HepG2 (cell line): ENCODE measurements around the gene IGFLR1. TPM values are rescaled to one million over a fixed set of nuclear protein-coding genes. Genes with fewer than 3 reads are reported as not detected.
A peak's percentile ranks its signal among the peaks of the same experiment; 100 is the strongest.

Experiments used
- CBX5 ChIP-seq: sonication (generic); formaldehyde crosslinking; IDR thresholded peaks from 2 replicates; pipeline ENCODE4 v1.4.0; 2020; ENCODE audit warnings: missing genetic modification reagents, borderline replicate concordance
- CCAR2 ChIP-seq: fragments of 200-400 bp; formaldehyde crosslinking; optimal IDR thresholded peaks from 2 replicates; pipeline ENCODE3; 2018; ENCODE audit warnings: low read depth, mild to moderate bottlenecking, low read length, moderate library complexity
- CERS6 ChIP-seq: sonication (generic); formaldehyde crosslinking; IDR thresholded peaks from 2 replicates; pipeline ENCODE4 v1.5.0; 2020; ENCODE audit warnings: missing genetic modification reagents
- FOSL1 ChIP-seq: sonication (generic); formaldehyde crosslinking; IDR thresholded peaks from 2 replicates; pipeline ENCODE4 v1.9.0; 2021; ENCODE audit warnings: missing genetic modification reagents, borderline replicate concordance
- HNRNPH1 ChIP-seq: fragments of 200-400 bp; formaldehyde crosslinking; optimal IDR thresholded peaks from 2 replicates; pipeline ENCODE3; 2017; ENCODE audit warnings: mild to moderate bottlenecking, low read depth, low read length
- HOXA5 ChIP-seq: sonication (generic); formaldehyde crosslinking; IDR thresholded peaks from 2 replicates; pipeline ENCODE4 v1.4.0; 2020; ENCODE audit warnings: missing genetic modification reagents
- HOXD1 ChIP-seq: sonication (generic); formaldehyde crosslinking; IDR thresholded peaks from 2 replicates; pipeline ENCODE4 v1.5.0; 2020; ENCODE audit warnings: missing genetic modification reagents
- ISX ChIP-seq: sonication (generic); formaldehyde crosslinking; conservative IDR thresholded peaks from 2 replicates; pipeline ENCODE4 v1.5.0; 2020; ENCODE audit warnings: missing genetic modification reagents
- KDM5A ChIP-seq: fragments of 200-600 bp; sonication (generic); IDR thresholded peaks from 2 replicates; pipeline ENCODE4 v1.7.0; 2018; ENCODE audit warnings: antibody characterized with exemption, mild to moderate bottlenecking, low read length, borderline replicate concordance
- NBN ChIP-seq: fragments of 450-650 bp; conservative IDR thresholded peaks from 2 replicates; pipeline ENCODE4 v1.6.1; 2017
- NR1H2 ChIP-seq: sonication (generic); formaldehyde crosslinking; IDR thresholded peaks from 2 replicates; pipeline ENCODE4 v1.8.1; 2022; ENCODE audit warnings: low read depth, missing genetic modification reagents, borderline replicate concordance
- PCBP1 ChIP-seq: fragments of 200-400 bp; formaldehyde crosslinking; IDR thresholded peaks from 2 replicates; pipeline ENCODE4 v1.6.1; 2017; ENCODE audit warnings: mild to moderate bottlenecking, low read depth, low read length, borderline replicate concordance
- POLR2G ChIP-seq: fragments of 200-400 bp; formaldehyde crosslinking; IDR thresholded peaks from 2 replicates; pipeline ENCODE4 v1.6.1; 2018; ENCODE audit warnings: mild to moderate bottlenecking, low read depth, low read length, moderate library complexity
- SUZ12 ChIP-seq: fragments of 150-350 bp; IDR thresholded peaks from 2 replicates; pipeline ENCODE4 v1.6.1; 2014; ENCODE audit warnings: low read depth, low read length
- TOPORS ChIP-seq: sonication (generic); formaldehyde crosslinking; IDR thresholded peaks from 2 replicates; pipeline ENCODE4 v1.8.0; 2023; ENCODE audit warnings: mild to moderate bottlenecking, missing genetic modification reagents
- ZFP90 ChIP-seq: sonication (generic); formaldehyde crosslinking; IDR thresholded peaks from 2 replicates; pipeline ENCODE4 v1.8.0; 2022; ENCODE audit warnings: missing genetic modification reagents, mild to moderate bottlenecking, inconsistent platforms, borderline replicate concordance
- ZMYM2 ChIP-seq: sonication (generic); formaldehyde crosslinking; IDR thresholded peaks from 2 replicates; pipeline ENCODE4 v1.8.0; 2022; ENCODE audit warnings: mild to moderate bottlenecking, missing genetic modification reagents
- ZNF275 ChIP-seq: sonication (generic); formaldehyde crosslinking; IDR thresholded peaks from 2 replicates; pipeline ENCODE4 v1.8.0; 2022; ENCODE audit warnings: missing genetic modification reagents, mild to moderate bottlenecking, inconsistent platforms, borderline replicate concordance
- ZNF383 ChIP-seq: sonication (generic); formaldehyde crosslinking; IDR thresholded peaks from 2 replicates; pipeline ENCODE4 v1.4.0; 2020; ENCODE audit warnings: missing genetic modification reagents, mild to moderate bottlenecking, borderline replicate concordance
- ZNF431 ChIP-seq: sonication (generic); formaldehyde crosslinking; IDR thresholded peaks from 2 replicates; pipeline ENCODE4 v1.9.0; 2022; ENCODE audit warnings: missing genetic modification reagents, low read depth, mild to moderate bottlenecking, borderline replicate concordance
- ZNF446 ChIP-seq: sonication (generic); formaldehyde crosslinking; IDR thresholded peaks from 2 replicates; pipeline ENCODE4 v1.5.0; 2020; ENCODE audit warnings: mild to moderate bottlenecking, missing genetic modification reagents
- ZNF773 ChIP-seq: sonication (generic); formaldehyde crosslinking; IDR thresholded peaks from 2 replicates; pipeline ENCODE4 v1.4.0; 2020; ENCODE audit warnings: missing genetic modification reagents, borderline replicate concordance
- ZNF776 ChIP-seq: sonication (generic); formaldehyde crosslinking; IDR thresholded peaks from 2 replicates; pipeline ENCODE4 v1.4.0; 2020; ENCODE audit warnings: mild to moderate bottlenecking, missing genetic modification reagents
- polyA plus RNA-seq, 8 experiments: library from polyadenylated mRNA; depleted of rRNA in 3 of 8; stranded (reverse) in 7 of 8; unstranded in 1 of 8; fragments of >200 nt; fragmentation: Illumina TruSeq in 4 of 8; extraction: Trizol in 4 of 8; gene quantifications; 2 replicates each; pipeline versions ENCODE4 v1.2.1 to v1.2.3, GENCODE V29; 2011 to 2016; ENCODE audit warnings: low read depth in 4 of 8, missing spikeins in 1 of 8, mixed read lengths in 1 of 8; ENCODE audit not compliant: insufficient read depth in 1 of 8
- total RNA-seq, 5 experiments: library from RNA; depleted of rRNA; stranded (reverse); fragments of >200 nt; fragmentation: Illumina TruSeq; extraction: Trizol; gene quantifications; 2 replicates each; pipeline ENCODE4 v1.2.3, GENCODE V29; 2016; ENCODE audit warnings: low read depth in 1 of 5
- TF ChIP-seq, protein P1 (sequence below): sonication (generic); formaldehyde crosslinking; IDR thresholded peaks from 2 replicates; pipeline ENCODE4 v1.4.0; 2020; ENCODE audit warnings: missing genetic modification reagents, borderline replicate concordance
- TF ChIP-seq, protein P2 (sequence below): sonication (generic); formaldehyde crosslinking; IDR thresholded peaks from 2 replicates; pipeline ENCODE4 v1.5.0; 2020; ENCODE audit warnings: missing genetic modification reagents

The IGFLR1 gene
- total and polyA plus RNA-seq, 2 of the 13 experiments (the other 11 are each of a cell fraction or from before 2014, with no cell fraction given): 5.4 to 8.9 TPM

DNA sequence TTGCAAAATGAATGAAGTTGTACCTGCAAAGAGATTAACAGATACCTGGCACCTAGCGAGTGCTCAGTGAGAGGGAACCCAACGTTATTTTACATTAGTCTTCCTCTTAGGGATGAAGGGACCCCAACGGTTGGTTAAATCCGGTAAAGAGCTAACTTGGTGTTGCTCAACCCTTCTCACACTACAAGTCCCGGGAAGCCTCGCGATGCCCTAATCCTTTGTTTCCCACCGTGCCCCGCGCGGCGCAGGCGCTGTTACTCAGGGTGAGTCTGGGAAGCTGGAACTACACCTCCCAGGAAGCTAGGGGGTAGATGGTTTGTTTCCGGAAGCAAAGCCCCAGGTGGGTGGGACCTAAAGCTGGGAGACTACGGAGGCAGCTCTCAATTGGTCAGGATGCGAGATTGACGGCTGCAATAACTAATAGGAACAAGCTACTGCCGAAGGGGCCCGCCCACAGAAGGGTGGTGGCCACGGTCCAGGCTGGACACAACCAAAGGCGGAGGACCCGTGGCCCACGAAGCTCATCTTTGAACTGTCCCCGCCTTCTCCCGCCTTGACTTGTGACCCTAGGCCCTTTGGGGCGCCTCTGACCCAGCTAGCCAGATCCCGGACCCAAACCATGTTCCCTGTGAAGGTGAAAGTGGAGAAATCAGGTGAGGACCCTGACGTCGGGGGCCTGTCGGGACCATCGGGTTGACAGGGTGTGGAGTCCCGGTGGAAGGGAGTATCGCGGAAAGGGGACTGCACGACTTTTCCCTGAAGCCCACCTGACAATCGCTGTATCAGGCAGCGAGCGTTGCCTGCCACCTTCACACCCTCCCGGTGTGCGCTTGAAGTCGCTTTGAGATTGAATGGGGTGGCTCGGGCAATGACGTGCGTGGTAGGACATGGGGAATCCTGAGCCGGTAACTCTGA lies 6.1 kb upstream of the IGFLR1 start, which contains the start of gene LIN37 (continued):
- TF ChIP-seq CCAR2: no peak
- TF ChIP-seq ZNF446 (CRISPR knock-in tag): no peak
- no peak for TF ChIP-seq NBN
- TF ChIP-seq ZNF275 (CRISPR knock-in tag): 0 out of 2 replicates have a peak, but pooled peaks have one; percentile 42
- TF ChIP-seq TOPORS (CRISPR knock-in tag): no peak
- TF ChIP-seq, protein P1, sequence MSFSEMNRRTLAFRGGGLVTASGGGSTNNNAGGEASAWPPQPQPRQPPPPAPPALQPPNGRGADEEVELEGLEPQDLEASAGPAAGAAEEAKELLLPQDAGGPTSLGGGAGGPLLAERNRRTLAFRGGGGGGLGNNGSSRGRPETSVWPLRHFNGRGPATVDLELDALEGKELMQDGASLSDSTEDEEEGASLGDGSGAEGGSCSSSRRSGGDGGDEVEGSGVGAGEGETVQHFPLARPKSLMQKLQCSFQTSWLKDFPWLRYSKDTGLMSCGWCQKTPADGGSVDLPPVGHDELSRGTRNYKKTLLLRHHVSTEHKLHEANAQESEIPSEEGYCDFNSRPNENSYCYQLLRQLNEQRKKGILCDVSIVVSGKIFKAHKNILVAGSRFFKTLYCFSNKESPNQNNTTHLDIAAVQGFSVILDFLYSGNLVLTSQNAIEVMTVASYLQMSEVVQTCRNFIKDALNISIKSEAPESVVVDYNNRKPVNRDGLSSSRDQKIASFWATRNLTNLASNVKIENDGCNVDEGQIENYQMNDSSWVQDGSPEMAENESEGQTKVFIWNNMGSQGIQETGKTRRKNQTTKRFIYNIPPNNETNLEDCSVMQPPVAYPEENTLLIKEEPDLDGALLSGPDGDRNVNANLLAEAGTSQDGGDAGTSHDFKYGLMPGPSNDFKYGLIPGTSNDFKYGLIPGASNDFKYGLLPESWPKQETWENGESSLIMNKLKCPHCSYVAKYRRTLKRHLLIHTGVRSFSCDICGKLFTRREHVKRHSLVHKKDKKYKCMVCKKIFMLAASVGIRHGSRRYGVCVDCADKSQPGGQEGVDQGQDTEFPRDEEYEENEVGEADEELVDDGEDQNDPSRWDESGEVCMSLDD (CRISPR knock-in tag): no peak; the same call in 1 of the 2 replicates
- TF ChIP-seq HOXA5 (CRISPR knock-in tag): peak; percentile 56; the same call in 1 of the 2 replicates
- TF ChIP-seq SUZ12: peak; percentile 87
- TF ChIP-seq POLR2G: peak; percentile 84
- no peak for TF ChIP-seq ZFP90 (CRISPR knock-in tag)
- TF ChIP-seq CBX5 (CRISPR knock-in tag): no peak
- no peak for TF ChIP-seq PCBP1
- TF ChIP-seq NR1H2 (CRISPR knock-in tag): no peak
- peak; percentile 84; the same call in 1 of the 2 replicates for TF ChIP-seq KDM5A
- TF ChIP-seq ISX (CRISPR knock-in tag): no peak
- TF ChIP-seq, protein P2, sequence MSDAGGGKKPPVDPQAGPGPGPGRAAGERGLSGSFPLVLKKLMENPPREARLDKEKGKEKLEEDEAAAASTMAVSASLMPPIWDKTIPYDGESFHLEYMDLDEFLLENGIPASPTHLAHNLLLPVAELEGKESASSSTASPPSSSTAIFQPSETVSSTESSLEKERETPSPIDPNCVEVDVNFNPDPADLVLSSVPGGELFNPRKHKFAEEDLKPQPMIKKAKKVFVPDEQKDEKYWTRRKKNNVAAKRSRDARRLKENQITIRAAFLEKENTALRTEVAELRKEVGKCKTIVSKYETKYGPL: no peak
- no peak for TF ChIP-seq HOXD1 (CRISPR knock-in tag)
- TF ChIP-seq ZNF776 (CRISPR knock-in tag): no peak; the same call in 1 of the 2 replicates
- TF ChIP-seq ZMYM2 (CRISPR knock-in tag): no peak
- no peak for TF ChIP-seq FOSL1 (CRISPR knock-in tag)
- TF ChIP-seq CERS6 (CRISPR knock-in tag): no peak
- no peak for TF ChIP-seq ZNF773 (CRISPR knock-in tag)
- TF ChIP-seq ZNF431 (CRISPR knock-in tag): no peak
- TF ChIP-seq ZNF383 (CRISPR knock-in tag): no peak
- TF ChIP-seq HNRNPH1: no peak
